Esophagus muscularis mucosa (tissue), 3 donors: ENCODE results near the gene DCHS1.

Experiments
- CTCF ChIP-seq, 3 experiments: fragments of 200-600 bp in 2 of 3; fragments of 450-650 bp in 1 of 3; sonication (generic) in 2 of 3; IDR thresholded peaks; one replicate each; pipeline ENCODE4 v1.5.1; 2017 to 2019; ENCODE audit warnings: antibody characterized with exemption in 3 of 3, mild to moderate bottlenecking in 2 of 3, moderate library complexity in 1 of 3
- POLR2A ChIP-seq: fragments of 450-650 bp; IDR thresholded peaks from one replicate; pipeline ENCODE4 v1.6.1; 2017; ENCODE audit warnings: antibody characterized with exemption, moderate library complexity, mild to moderate bottlenecking, low read depth

GRCh38 chr11:6625156-6625831, 30.3 kb downstream of the DCHS1 start:
- TF ChIP-seq POLR2A (no peak), CTCF (IDR thresholded peaks at IDR 0.05) (no peak)
